NCI-H524 treated with DMSO at 0.1 percent for 48 hours (cell line): Measurements from ENCODE around the gene SPATA17.

ENCODE experiments used
- DNase-seq: peaks from one replicate; lab custom pipeline; 2025; lab: John Stamatoyannopoulos, UW

The SPATA17 gene

GRCh38 chr1:217911908-217912307, 280.8 kb downstream of the SPATA17 start:
- DNase-seq: no peak

- peak; percentile 85 for DNase-seq
Measured at GRCh38 chr1:217917281-217917887, 286.2 kb downstream of the SPATA17 start.

- DNase-seq: no peak
Measured at GRCh38 chr1:217919683-217920388, 288.7 kb downstream of the SPATA17 start.
